Sigmoid colon (tissue), 4 donors: ENCODE data around the gene PRKCI.
"Not testable (repeated sequence)": the region's sequence is repeated elsewhere in the genome, so short reads cannot be mapped to it uniquely, and the experiment has no call there.

ENCODE experiments used
- CTCF ChIP-seq, 4 experiments: fragments of 450-650 bp in 3 of 4; fragments of 200-600 bp in 1 of 4; IDR thresholded peaks; one replicate each; pipeline ENCODE4 v1.5.1; 2016 to 2019; ENCODE audit warnings: antibody characterized with exemption in 4 of 4, mild to moderate bottlenecking in 3 of 4, moderate library complexity in 2 of 4
- POLR2A ChIP-seq, 2 donors: fragments of 450-650 bp; IDR thresholded peaks; one replicate each; pipeline ENCODE4 v1.6.1; 2016; ENCODE audit warnings: antibody characterized with exemption in 2 of 2, mild to moderate bottlenecking in 2 of 2, moderate library complexity in 2 of 2
- POLR2AphosphoS5 ChIP-seq, 4 donors: sonication (generic); formaldehyde crosslinking; IDR thresholded peaks; one replicate each; pipeline ENCODE4 v1.6.1; 2017; ENCODE audit warnings: antibody characterized with exemption in 4 of 4

- not testable (repeated sequence) for TF ChIP-seq CTCF, POLR2A, POLR2AphosphoS5 (IDR thresholded peaks at IDR 0.05)
These were observed 55.1 kb downstream of the PRKCI start for GRCh38 chr3:170277311-170277710.
